ENCODE measurements around the gene DSN1. TPM values are rescaled to one million over a fixed set of nuclear protein-coding genes. Genes with fewer than 3 reads are reported as not detected.
"Not testable (repeated sequence)": the region's sequence is repeated elsewhere in the genome, so short reads cannot be mapped to it uniquely, and the experiment has no call there.

Gene DSN1
- total RNA-seq, 1 donor from 2014 or later, result 12.8 TPM

GRCh38 chr20:36805396-36805795, 31.8 kb upstream of the DSN1 start:
- Mint-ChIP-seq H3K36me3 (ENCODE audit: low read depth, unreplicated experiment) (peaks cover 24% of the 10 kb centered on the region), H3K27me3 (ENCODE audit: unreplicated experiment) (peaks cover 3% of the 10 kb centered on the region), H3K4me1 (ENCODE audit: unreplicated experiment) (no peaks in the 10 kb centered on the region), H3K4me3 (ENCODE audit: unreplicated experiment) (peak overlapping the region; percentile 2), H3K27ac (ENCODE audit: unreplicated experiment) (no peak overlapping the region), H3K9me3 (ENCODE audit: unreplicated experiment) (no peaks in the 10 kb centered on the region)
- TF ChIP-seq CTCF (IDR thresholded peaks at IDR 0.05; ENCODE audit: unreplicated experiment), result no peak
- DNase-seq (ENCODE audit: low spot score), result no peak

- TF ChIP-seq CTCF (IDR thresholded peaks at IDR 0.05; ENCODE audit: unreplicated experiment), result no peak
- Mint-ChIP-seq H3K9me3 (ENCODE audit: unreplicated experiment) (no peaks in the 10 kb centered on the region), H3K27ac (ENCODE audit: unreplicated experiment) (no peak overlapping the region), H3K27me3 (ENCODE audit: unreplicated experiment) (peaks cover 4% of the 10 kb centered on the region), H3K36me3 (ENCODE audit: low read depth, unreplicated experiment) (peaks cover 25% of the 10 kb centered on the region), H3K4me1 (ENCODE audit: unreplicated experiment) (no peaks in the 10 kb centered on the region), H3K4me3 (ENCODE audit: unreplicated experiment) (no peak overlapping the region)
- DNase-seq (ENCODE audit: low spot score), result no peak
These were observed 30.9 kb upstream of the DSN1 start for GRCh38 chr20:36804425-36804824.

- peaks cover 26% of the 10 kb centered on the region for H3K36me3 Mint-ChIP-seq (ENCODE audit: low read depth, unreplicated experiment)
- H3K9me3 Mint-ChIP-seq (ENCODE audit: unreplicated experiment), result no peaks in the 10 kb centered on the region
These were observed 29.0 kb upstream of the DSN1 start for GRCh38 chr20:36802326-36803222.

GRCh38 chr20:36800410-36800809, 26.8 kb upstream of the DSN1 start:
- no peak overlapping the region for H3K27ac Mint-ChIP-seq (ENCODE audit: unreplicated experiment)
- no peak overlapping the region for H3K4me3 Mint-ChIP-seq (ENCODE audit: unreplicated experiment)
- no peaks in the 10 kb centered on the region for H3K9me3 Mint-ChIP-seq (ENCODE audit: unreplicated experiment)
- peaks cover 31% of the 10 kb centered on the region for H3K36me3 Mint-ChIP-seq (ENCODE audit: low read depth, unreplicated experiment)
- no peak for DNase-seq (ENCODE audit: low spot score)
- TF ChIP-seq CTCF (IDR thresholded peaks at IDR 0.05; ENCODE audit: unreplicated experiment), result no peak
- no peaks in the 10 kb centered on the region for H3K4me1 Mint-ChIP-seq (ENCODE audit: unreplicated experiment)
- peaks cover 6% of the 10 kb centered on the region for H3K27me3 Mint-ChIP-seq (ENCODE audit: unreplicated experiment)

More at GRCh38 chr20:36802326-36803222, 29.0 kb upstream of the DSN1 start:
- Mint-ChIP-seq H3K4me1 (ENCODE audit: unreplicated experiment) (no peaks in the 10 kb centered on the region), H3K27ac (ENCODE audit: unreplicated experiment) (no peak overlapping the region), H3K4me3 (ENCODE audit: unreplicated experiment) (peak overlapping the region; percentile 79), H3K27me3 (ENCODE audit: unreplicated experiment) (peaks cover 4% of the 10 kb centered on the region)
- no peak for TF ChIP-seq CTCF (IDR thresholded peaks at IDR 0.05; ENCODE audit: unreplicated experiment)
- DNase-seq (ENCODE audit: low spot score), result no peak

- not testable (repeated sequence) for H3K4me1 Mint-ChIP-seq (ENCODE audit: unreplicated experiment); H3K27me3 Mint-ChIP-seq (ENCODE audit: unreplicated experiment); DNase-seq (ENCODE audit: low spot score); H3K27ac Mint-ChIP-seq (ENCODE audit: unreplicated experiment); H3K9me3 Mint-ChIP-seq (ENCODE audit: unreplicated experiment); H3K4me3 Mint-ChIP-seq (ENCODE audit: unreplicated experiment)
- H3K36me3 Mint-ChIP-seq (ENCODE audit: low read depth, unreplicated experiment), result peaks cover 36% of the 10 kb centered on the region
These were observed 25.8 kb upstream of the DSN1 start for GRCh38 chr20:36799313-36799712.
